ENCODE measurements around the gene SNX24. TPM values are rescaled to one million over a fixed set of nuclear protein-coding genes. Genes with fewer than 3 reads are reported as not detected.

The SNX24 gene
- total RNA-seq, 1 experiment from 2014 or later, result 22.3 TPM

DNA sequence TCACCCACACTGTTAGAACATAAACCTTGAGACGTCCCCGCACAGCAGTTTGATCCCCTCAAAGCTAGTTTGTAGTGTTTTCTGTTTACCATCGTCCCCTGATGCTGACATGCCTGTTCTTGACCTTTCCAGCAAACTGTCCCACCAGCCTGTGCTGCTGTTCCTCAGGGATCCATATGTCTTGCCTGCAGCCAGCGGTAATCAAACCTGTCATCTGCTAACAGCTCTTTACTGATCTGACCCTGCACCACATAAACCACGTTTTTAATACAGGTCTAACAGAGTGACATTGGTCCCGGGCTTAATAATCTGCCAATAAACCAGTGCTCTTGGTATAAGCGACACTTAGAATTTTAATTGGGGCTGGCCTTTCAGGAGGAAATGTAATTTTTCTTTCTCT lies 156.4 kb downstream of the SNX24 start:
- Histone ChIP-seq H3K4me1 (replicated peaks; ENCODE audit: insufficient read depth) (no peaks in the 10 kb centered on the region), H3K9me2 (ENCODE audit: insufficient read depth) (no peaks in the 10 kb centered on the region), H3F3A (ENCODE audit: insufficient read depth, low read depth) (no peaks in the 10 kb centered on the region), H3K27me3 (ENCODE audit: insufficient read depth, low read depth) (no peaks in the 10 kb centered on the region), H3K9me3 (ENCODE audit: insufficient read depth, low read depth) (no peaks in the 10 kb centered on the region), H2AFZ (no peak overlapping the region), H4K20me1 (ENCODE audit: insufficient read depth) (peaks cover 5% of the 10 kb centered on the region; the same call in 1 of the 2 replicates), H3K79me2 (ENCODE audit: low read depth) (no peaks in the 10 kb centered on the region), H3K4me3 (no peak overlapping the region), H3K36me3 (ENCODE audit: low read depth) (no peaks in the 10 kb centered on the region), H3K4me2 (no peak overlapping the region), H3K27ac (no peak overlapping the region)
- intact Hi-C loops (cut with micrococcal nuclease; ENCODE audit: unreplicated experiment), result no loop called here
- ChIA-PET CTCF (no interaction called here), POLR2A (ENCODE audit: unreplicated experiment) (no interaction called here)
- no TSS peak for BruUV-seq (replicated peaks)
- no peak for DNase-seq
- TF ChIP-seq, protein P1, sequence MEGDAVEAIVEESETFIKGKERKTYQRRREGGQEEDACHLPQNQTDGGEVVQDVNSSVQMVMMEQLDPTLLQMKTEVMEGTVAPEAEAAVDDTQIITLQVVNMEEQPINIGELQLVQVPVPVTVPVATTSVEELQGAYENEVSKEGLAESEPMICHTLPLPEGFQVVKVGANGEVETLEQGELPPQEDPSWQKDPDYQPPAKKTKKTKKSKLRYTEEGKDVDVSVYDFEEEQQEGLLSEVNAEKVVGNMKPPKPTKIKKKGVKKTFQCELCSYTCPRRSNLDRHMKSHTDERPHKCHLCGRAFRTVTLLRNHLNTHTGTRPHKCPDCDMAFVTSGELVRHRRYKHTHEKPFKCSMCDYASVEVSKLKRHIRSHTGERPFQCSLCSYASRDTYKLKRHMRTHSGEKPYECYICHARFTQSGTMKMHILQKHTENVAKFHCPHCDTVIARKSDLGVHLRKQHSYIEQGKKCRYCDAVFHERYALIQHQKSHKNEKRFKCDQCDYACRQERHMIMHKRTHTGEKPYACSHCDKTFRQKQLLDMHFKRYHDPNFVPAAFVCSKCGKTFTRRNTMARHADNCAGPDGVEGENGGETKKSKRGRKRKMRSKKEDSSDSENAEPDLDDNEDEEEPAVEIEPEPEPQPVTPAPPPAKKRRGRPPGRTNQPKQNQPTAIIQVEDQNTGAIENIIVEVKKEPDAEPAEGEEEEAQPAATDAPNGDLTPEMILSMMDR (conservative IDR thresholded peaks at IDR 0.05), result no peak

DNA sequence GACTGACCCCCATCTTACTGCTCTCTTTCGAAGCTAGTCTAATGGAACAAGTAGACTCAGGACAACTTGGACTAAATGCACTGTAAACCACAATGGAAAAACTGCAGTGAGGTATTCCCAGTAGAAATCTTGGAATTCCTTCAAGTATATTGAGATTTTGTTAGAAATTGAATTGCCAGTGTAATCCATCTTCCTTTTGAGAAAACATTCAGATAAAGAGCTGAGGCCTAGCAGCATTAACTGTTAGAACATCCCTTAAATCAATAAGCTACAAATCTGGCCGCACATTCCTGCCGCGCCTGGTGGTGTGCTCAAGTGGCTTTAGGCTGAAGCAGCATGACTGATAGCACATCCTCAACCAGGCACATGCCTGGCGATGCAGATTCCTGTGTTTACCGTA lies 161.8 kb downstream of the SNX24 start:
- no peak overlapping the region for H3K27ac ChIP-seq
- H3K9me3 ChIP-seq (ENCODE audit: insufficient read depth, low read depth), result no peaks in the 10 kb centered on the region
- H3K36me3 ChIP-seq (ENCODE audit: low read depth), result no peaks in the 10 kb centered on the region
- no peak overlapping the region for H2AFZ ChIP-seq
- H3K4me1 ChIP-seq (replicated peaks; ENCODE audit: insufficient read depth), result no peaks in the 10 kb centered on the region
- no peaks in the 10 kb centered on the region for H3K9me2 ChIP-seq (ENCODE audit: insufficient read depth)
- POLR2A ChIA-PET (ENCODE audit: unreplicated experiment), result no interaction called here
- no TSS peak for BruUV-seq (replicated peaks)
- no peak overlapping the region for H3K4me3 ChIP-seq
- H3K79me2 ChIP-seq (ENCODE audit: low read depth), result no peaks in the 10 kb centered on the region
- no peak overlapping the region for H3K4me2 ChIP-seq
- CTCF ChIA-PET, result interaction anchor here (0.6 kb wide), 1 partner anchor 12 kb away, joined by 5 read pairs; no protein-coding TSS in a partner anchor
- no peak for TF ChIP-seq EZH2 (IDR thresholded peaks at IDR 0.05; ENCODE audit: low read depth)
- TF ChIP-seq, protein P1 (conservative IDR thresholded peaks at IDR 0.05), result no peak
- no peaks in the 10 kb centered on the region for H4K20me1 ChIP-seq (ENCODE audit: insufficient read depth)
- no peak for DNase-seq
- H3K27me3 ChIP-seq (ENCODE audit: insufficient read depth, low read depth), result no peaks in the 10 kb centered on the region
- H3F3A ChIP-seq (ENCODE audit: insufficient read depth, low read depth), result no peaks in the 10 kb centered on the region
- intact Hi-C loops (cut with micrococcal nuclease; ENCODE audit: unreplicated experiment), result no loop called here

DNA sequence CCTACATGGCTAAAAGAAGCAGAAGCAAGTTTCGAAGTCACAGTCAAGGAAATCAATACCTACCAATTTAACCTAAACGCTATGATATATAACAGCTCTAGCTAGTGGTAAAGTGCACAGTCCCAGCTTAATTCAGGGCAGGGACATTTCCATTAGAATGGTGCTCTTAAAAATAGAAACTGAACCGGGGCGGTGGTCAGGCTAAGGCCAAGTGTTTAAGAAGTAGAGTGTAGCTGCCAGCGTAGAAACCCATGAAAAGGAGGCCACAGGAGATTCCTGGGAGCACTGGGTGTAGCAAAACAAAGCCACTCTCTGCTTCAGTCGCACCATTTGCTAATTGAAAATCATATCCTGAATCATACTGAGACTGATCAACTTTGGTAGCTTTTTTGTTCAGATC lies 162.3 kb downstream of the SNX24 start:
- no peaks in the 10 kb centered on the region for H4K20me1 ChIP-seq (ENCODE audit: insufficient read depth)
- H3K27ac ChIP-seq, result no peak overlapping the region
- H3K27me3 ChIP-seq (ENCODE audit: insufficient read depth, low read depth), result no peaks in the 10 kb centered on the region
- no TSS peak for BruUV-seq (replicated peaks)
- no peaks in the 10 kb centered on the region for H3K9me2 ChIP-seq (ENCODE audit: insufficient read depth)
- intact Hi-C loops (cut with micrococcal nuclease; ENCODE audit: unreplicated experiment), result no loop called here
- no peaks in the 10 kb centered on the region for H3F3A ChIP-seq (ENCODE audit: insufficient read depth, low read depth)
- ChIA-PET CTCF (interaction anchor here (0.6 kb wide), 1 partner anchor 12 kb away, joined by 5 read pairs; no protein-coding TSS in a partner anchor), POLR2A (ENCODE audit: unreplicated experiment) (no interaction called here)
- H3K9me3 ChIP-seq (ENCODE audit: insufficient read depth, low read depth), result no peaks in the 10 kb centered on the region
- H2AFZ ChIP-seq, result no peak overlapping the region
- H3K4me1 ChIP-seq (replicated peaks; ENCODE audit: insufficient read depth), result no peaks in the 10 kb centered on the region
- no peaks in the 10 kb centered on the region for H3K36me3 ChIP-seq (ENCODE audit: low read depth)
- H3K4me2 ChIP-seq, result no peak overlapping the region
- DNase-seq, result no peak
- TF ChIP-seq, protein P1 (conservative IDR thresholded peaks at IDR 0.05), result no peak
- TF ChIP-seq EZH2 (IDR thresholded peaks at IDR 0.05; ENCODE audit: low read depth), result no peak
- H3K4me3 ChIP-seq, result no peak overlapping the region
- H3K79me2 ChIP-seq (ENCODE audit: low read depth), result no peaks in the 10 kb centered on the region

Data from PC-9 (cell line).